Stimulated activated CD8-positive, alpha-beta memory T cell treated with anti-CD3 and anti-CD28 coated beads, Interleukin-4, amount 100 ng/mL, for 4 hours (primary cell): ENCODE measurements around the gene NUMBL.
"Not testable (repeated sequence)": the region's sequence is repeated elsewhere in the genome, so short reads cannot be mapped to it uniquely, and the experiment has no call there.

Source experiments
- DNase-seq, 2 donors: peaks; one replicate each; pipeline ENCODE4 v3.0.0-alpha.2; 2020; ENCODE audit warnings: low read depth in 2 of 2, low spot score in 1 of 2

The NUMBL gene

DNA sequence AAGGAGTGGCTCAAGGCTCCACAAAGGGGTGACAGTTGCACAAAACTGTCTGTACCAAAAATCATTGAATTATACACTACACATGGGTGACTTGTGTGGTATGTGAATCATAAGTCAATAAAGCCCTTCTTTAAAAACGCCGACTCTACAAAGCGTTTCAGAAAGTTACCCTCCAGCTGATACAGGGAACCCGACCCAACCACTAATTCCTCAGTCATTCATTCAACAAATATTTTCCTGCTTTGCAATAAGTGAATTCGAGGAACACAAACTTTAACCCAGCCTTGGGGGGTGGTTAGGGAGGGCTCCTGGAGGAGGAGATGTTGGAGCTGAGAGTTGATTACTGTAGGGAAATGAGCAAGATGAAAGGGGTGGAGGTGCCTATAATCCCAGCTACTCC is 57.2 kb downstream of the NUMBL start:
- no peak for DNase-seq

DNA sequence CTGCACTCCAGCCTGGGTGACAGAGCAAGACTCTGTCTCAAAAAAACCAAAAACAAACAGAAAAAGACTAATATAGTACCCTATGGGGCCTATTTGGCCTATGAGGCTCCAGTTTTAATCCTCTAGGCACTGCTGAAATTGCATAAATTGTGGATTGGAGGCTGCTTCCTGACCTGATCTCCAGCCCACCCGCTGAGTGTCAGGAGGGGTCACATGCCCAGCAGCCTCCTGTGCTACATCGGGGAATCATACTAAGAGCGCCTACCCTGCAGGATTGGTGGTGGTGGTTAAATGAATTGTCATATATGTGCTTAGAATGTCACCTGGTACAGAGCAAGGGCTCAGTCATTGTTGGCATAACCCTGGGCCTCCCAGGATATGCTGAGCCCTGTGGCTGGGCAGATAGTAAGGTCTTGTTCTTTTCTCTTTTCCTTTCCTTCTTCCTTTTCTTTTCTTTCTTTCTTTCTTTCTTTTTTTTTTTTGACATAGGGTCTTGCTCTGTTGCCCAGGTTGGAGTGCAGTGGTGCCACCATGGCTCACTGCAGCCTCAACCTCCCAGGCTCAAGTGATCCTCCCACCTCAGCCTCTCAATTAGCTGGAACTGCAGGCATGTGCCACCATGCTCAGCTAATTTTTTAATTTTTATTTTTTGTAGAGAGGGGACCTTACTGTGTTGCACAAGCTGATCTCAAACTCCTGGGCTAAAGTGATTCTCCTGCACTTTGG is 58.0 kb downstream of the NUMBL start:
- no peak for DNase-seq

DNA sequence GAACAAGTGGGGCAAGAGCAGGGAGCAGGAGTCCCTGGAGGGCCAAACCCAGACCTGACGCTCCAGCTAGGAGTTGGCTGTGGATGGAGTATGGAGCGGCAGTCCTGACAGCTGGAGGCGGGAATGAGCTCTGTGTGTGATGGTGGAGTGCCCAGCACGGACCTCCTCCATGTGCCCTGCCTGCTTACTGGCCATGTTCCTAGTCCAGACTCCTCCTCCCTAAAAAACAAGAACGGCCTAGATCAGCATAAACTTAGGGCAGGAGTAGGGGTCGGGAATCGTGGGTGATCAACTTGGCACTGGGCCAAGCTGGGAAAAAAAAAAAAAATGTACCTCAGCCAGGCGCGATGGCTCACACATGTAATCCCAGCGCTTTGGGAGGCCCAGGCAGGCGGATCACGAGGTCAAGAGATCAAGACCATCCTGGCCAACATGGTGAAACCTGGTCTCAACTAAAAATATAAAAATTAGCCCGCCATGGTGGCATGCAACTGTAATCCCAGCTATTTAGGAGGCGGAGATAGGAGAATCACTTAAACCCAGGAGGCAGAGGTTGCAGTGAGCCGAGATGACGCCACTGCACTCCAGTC is 59.8 kb downstream of the NUMBL start:
- DNase-seq = no peak

DNA sequence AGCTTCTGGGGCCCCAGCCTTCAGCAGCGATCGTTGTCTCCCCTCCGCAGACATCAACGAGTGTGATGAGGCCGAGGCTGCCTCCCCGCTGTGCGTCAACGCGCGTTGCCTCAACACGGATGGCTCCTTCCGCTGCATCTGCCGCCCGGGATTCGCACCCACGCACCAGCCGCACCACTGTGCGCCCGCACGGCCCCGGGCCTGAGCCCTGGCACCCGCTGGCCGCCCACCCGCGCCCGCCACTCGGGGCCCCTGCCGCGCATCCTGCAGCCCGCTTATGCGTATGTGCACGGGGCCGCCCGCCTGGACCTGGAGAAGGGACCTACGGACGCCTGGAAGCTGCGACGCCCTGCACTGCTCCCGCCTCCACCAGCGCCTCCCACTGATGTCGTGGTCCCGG is 61.1 kb downstream of the NUMBL start:
- DNase-seq = no peak

DNA sequence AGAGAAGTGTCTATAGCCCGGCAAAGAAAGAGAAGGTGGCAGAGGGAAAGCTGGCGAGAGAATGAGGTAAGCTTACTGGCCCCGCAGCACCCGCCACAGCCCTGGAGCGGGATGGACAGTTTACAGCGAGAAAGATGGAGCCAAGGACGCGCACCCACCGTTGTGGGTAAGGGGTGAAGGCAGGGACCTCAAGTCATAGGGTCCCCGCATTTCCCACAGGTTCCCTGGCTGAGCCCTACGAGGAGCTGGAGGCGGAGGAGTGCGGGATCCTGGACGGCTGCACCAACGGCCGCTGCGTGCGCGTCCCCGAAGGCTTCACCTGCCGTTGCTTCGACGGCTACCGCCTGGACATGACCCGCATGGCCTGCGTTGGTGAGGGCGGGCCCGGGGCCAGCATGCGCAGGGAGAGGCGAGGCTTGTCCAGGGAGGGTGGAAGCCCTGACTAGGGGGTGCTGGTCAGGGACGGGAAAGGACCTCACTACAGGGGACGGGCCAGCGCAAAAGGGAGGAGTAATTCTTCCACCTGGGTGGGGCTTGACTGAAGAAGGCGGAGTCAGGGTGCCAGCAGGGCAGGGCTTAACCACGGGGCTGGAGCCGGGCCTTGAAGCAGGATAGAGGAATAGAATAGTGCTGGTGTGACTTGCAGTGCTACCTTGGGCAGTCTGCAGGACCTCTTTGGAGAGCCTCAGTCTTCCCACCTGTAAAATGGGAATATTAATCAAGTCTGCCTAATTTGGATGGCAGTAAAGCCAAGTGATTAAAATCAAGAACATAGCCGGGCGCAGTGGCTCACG is 62.8 kb downstream of the NUMBL start:
- DNase-seq = no peak

DNA sequence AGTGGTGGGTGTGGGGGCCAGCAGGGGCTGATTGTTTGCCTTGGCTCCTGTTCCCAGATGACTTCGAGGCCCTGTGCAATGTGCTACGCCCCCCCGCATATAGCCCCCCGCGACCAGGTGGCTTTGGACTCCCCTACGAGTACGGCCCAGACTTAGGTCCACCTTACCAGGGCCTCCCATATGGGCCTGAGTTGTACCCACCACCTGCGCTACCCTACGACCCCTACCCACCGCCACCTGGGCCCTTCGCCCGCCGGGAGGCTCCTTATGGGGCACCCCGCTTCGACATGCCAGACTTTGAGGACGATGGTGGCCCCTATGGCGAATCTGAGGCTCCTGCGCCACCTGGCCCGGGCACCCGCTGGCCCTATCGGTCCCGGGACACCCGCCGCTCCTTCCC is 63.5 kb downstream of the NUMBL start:
- no peak for DNase-seq

DNA sequence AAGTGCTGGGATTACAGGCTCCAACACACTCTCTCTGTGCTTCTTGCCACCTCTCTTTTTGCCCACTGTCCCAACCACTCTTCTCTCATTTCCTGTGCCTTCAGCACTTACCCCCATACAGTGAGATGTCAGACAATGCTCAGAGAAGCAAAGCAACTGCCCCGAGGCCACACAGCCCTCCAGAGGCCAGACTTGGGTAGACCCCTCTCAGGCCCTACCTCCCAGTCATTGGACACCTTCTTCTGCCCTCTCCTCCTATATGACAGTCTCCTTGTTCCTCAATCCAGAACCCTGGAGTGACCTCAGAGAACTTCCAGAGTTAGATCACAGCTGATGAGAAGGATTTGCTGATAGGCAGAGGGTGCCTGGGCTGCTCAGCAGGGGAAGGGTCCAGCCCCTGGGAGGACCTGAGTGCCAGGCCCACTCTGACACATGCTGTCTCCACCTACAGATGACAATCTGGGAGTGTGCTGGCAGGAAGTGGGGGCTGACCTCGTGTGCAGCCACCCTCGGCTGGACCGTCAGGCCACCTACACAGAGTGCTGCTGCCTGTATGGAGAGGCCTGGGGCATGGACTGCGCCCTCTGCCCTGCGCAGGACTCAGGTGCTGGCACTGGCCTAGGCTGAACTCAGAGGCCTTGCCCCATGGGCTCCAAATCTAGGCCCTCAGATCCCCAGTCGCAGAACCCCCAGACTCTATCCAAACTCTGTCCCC is 64.9 kb downstream of the NUMBL start:
- DNase-seq = no peak

DNA sequence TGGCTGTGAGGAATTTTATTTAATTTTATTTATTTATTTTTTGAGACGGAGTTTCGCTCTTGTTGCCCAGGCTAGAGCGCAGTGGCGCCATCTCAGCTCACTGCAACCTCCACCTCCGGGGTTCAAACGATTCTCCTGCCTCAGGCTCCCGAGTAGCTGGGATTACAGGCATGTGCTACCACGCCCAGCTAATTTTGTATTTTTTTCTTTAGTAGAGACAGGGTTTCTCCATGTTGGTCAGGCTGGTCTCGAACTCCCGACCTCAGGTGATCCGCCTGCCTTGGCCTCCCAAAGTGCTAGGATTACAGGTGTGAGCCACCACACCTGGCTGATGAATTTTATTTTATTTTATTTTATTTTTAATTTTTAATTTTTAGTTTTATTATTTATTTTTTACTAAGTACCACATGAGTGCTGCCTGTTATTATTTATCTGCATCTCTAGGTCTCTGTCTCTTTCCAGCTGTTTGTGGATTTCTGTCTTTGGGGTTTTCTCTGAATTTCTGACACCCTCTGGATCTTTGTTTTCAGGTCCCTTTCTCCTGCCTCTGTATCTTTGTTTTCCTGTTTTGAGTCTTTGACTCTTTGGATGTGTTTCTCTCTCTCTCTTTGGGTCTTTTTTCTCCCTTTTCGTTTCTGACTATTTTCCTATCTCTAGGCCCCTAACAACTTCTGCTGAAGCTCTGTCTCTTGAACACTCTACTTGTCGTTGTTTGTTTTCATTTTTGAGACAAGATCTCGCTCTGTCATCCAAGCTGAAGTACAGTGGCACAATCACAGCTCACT is 65.9 kb downstream of the NUMBL start:
- DNase-seq = not testable (repeated sequence)

DNA sequence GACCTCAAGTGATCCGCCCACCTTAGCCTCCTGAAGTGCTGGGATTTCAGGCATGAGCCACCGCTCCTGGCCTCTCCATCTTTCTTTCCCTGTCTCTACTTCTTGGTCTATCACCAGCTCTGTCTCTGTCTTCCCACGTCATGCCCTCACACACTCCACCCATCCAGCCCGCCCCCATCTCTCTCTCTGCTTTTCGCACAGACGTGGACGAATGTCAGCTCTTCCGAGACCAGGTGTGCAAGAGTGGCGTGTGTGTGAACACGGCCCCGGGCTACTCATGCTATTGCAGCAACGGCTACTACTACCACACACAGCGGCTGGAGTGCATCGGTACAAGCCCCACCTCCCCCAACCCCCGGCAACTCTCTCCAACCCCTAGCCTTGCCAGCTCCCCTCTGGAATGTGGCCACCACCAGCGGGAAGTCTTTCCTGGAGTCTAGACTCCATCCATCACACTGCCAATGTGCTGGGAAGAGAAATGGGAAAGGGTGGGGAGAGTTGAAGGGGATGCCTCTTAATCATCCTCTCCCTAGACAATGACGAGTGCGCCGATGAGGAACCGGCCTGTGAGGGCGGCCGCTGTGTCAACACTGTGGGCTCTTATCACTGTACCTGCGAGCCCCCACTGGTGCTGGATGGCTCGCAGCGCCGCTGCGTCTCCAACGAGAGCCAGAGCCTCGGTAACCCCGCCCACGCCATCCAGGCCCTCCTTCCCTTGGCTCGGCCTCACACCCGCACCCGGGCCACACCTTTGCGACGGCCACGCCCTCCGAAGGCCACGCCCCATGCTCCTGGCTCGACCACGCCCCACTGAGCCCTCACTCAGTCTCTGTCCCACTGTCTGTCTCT is 66.8 kb downstream of the NUMBL start:
- no peak for DNase-seq

DNA sequence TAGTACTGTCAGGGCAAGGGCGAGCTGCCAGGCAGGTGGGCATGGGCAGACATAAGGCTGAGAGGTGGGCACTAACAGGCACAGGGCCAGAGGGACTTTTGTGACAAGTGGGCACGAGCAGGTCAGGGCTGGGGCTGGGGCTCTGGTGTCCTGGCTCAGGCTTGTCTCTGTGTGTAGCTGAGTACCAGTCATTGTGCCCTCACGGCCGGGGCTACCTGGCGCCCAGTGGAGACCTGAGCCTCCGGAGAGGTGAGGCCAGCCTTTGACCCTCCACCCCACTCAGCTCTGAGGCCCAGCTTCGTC is 67.7 kb downstream of the NUMBL start:
- DNase-seq = no peak

DNA sequence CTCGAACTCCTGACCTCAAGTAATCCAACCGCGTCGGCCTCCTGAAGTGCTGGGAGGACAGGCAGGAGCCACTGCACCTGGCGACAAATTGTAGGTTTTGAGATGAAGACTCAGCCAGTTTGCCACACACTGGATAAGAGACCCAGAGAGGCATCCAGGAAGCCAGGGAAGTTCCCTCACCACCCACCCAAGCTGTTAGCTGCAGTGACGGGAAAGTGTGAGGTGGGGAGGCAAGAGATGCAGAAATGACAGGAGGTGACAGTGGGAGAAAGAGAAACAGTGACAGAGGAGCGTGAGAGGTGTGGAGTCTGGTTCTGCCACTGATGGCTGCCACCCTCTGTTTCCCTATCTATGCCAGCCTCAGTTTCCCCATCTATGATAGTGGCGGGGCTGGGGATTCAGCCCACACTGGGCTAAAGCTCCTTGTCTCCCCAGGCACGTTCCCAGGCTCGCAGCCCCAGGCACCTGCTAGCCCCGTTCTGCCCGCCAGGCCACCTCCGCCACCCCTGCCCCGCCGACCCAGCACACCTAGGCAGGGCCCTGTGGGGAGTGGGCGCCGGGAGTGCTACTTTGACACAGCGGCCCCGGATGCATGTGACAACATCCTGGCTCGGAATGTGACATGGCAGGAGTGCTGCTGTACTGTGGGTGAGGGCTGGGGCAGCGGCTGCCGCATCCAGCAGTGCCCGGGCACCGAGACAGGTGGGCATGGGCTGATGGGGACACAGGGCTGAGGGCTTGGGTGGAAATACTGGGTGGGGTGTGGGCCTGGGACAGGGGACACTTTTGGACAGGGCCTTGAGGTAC is 68.3 kb downstream of the NUMBL start:
- no peak for DNase-seq

DNA sequence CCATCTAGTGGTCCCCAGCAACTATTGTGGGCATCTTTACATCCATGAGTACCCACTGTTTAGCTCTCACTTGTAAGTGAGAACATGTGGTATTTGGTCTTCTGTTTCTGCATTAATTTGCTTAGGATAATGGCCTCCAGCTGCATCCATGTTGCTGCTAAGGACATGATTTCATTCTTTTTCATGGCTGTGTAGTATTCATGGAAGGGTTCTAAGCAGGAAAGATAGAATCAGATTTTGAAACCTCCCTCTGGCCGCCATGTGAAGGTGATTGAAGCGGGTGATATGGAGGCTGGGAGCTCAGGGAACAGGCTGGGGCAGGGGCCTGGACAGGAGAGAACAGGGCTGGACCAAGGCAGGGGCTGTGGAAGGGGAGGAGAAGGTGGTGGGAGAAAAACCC is 69.2 kb downstream of the NUMBL start:
- no peak for DNase-seq

DNA sequence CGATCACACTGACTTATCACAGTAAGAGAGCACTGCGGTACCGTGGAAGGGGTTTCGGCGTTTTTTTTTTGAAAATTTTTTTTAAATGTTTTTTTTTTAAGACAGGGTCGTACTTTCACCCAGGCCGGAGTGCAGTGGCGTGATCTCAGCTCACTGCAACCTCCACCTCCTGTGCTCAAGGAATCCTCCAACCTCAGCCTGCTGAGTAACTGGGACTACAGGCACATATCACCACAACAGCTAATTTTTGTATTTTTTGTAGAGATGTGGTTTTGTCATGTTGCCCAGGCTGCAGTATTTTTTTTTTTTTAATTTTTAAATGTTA is 70.3 kb downstream of the NUMBL start:
- no peak for DNase-seq

DNA sequence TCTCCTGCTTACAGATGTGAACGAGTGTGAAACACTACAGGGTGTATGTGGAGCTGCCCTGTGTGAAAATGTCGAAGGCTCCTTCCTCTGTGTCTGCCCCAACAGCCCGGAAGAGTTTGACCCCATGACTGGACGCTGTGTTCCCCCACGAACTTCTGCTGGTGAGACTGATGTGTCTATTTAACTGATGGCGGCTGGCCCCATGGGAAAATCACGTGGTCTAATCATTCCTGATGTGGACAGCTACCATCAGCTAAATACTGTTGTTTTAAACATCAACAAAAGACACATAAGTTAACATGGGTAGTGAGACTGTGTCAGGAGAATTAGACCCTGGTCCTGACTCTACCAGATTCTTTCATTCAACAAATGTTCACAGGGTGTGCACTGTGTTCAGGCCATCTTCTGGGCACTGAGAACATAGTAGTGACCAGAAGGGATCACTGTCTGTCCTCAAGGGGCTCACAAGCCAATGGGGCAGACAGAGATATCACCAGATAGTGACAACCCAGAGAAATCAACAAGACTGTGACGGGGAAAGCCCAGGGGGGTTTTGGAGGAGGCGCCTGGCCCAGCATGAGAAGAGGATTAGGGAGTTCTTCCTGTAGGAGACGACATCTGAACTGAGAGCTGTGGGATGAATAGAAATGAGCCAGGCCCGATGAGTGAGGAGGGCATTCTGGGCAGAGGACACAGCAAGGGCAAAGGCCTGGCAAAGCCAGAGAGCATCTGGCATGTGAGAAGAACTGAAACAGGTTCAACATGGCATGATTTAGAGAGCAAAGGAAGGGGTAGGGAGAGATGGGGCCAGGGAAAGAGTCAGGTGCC is 70.9 kb downstream of the NUMBL start:
- DNase-seq = no peak

DNA sequence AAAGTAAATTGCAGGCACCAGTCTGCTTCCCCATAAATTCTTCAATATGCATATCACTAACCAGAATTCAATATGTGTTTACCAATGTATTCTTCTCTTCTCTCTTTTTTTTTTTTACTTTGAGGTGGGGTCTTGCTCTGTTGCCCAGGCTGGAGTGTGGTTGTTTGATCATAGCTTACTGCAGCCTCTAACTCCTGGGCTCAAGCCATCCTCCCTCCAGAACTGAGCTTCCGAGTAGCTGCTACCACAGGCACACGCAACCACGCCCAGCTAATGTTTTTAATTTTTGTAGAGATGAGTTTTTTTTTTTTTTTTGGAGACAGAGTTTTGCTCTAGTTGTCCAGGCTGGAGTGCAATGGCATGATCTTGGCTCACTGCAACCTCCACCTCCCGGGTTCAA is 72.5 kb downstream of the NUMBL start:
- no peak for DNase-seq

DNA sequence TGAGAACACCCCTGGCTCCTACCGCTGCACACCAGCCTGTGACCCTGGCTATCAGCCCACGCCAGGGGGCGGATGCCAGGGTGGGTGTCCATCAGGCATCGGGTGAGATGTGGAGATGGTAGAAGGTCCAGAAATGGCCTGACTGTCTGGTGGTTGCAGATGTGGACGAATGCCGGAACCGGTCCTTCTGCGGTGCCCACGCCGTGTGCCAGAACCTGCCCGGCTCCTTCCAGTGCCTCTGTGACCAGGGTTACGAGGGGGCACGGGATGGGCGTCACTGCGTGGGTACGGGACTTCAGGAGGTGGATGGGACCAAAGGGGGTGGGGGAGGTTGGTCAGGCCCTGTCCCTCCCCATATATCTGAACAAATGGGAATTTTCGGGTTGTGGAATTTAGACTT is 73.5 kb downstream of the NUMBL start:
- no peak for DNase-seq

DNA sequence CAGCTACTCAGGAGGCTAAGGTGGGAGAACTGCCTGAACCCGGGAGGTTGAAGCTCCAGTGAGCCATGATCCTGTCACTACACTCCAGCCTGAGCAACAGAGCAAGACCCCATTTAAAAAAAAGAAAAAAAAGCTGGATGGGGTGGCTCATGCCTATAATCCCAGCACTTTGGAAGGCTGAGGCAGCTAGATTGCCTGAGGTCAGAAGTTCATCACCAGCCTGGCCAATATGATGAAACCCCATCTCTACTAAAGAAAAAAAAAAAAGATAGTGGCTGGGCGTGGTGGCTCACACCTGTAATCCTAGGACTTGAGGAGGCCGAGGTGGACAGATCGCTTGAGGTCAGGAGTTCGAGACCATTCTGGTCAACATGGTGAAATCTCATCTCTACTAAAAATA is 74.3 kb downstream of the NUMBL start:
- no peak for DNase-seq
